Caco-2 (cell line): ENCODE measurements around the gene EMC10. TPM values are rescaled to one million over a fixed set of nuclear protein-coding genes. Genes with fewer than 3 reads are reported as not detected.

Experiments used
- BruUV-seq: library from RNA; stranded (reverse); fragments of 400-500 nt; replicated peaks from 2 replicates; lab custom pipeline; 2021; lab: Mats Ljungman, UMichigan
- CTCF ChIA-PET: fragments of 300-600 bp; sonication (Branson Sonifier 250); formaldehyde crosslinking; loops from one replicate; lab custom pipeline; 2022; ENCODE audit warnings: antibody characterized with exemption; lab: Charles Lee
- POLR2A ChIA-PET: fragments of 300-600 bp; sonication (Branson Sonifier 250); formaldehyde crosslinking; loops from one replicate; lab custom pipeline; 2022; ENCODE audit warnings: antibody characterized with exemption; lab: Charles Lee
- DNase-seq, 2 experiments: peaks; one replicate each; pipeline versions ENCODE4 v3.0.0 to v3.0.0-alpha.2; 2020 to 2022
- H3K27me3 ChIP-seq: replicated peaks from 2 replicates; pipeline ENCODE4 v1.6.0; 2011; ENCODE audit warnings: low read length; ENCODE audit not compliant: control insufficient read depth, insufficient read depth
- H3K36me3 ChIP-seq: 2 replicates; pipeline ENCODE4 v1.5.1; 2011; ENCODE audit warnings: low read length; ENCODE audit not compliant: control insufficient read depth, insufficient read depth
- H3K4me1 ChIP-seq: fragments of 250-450 bp; sonication (Bioruptor Pico); 2 replicates; pipeline ENCODE4 v1.5.1; 2020; ENCODE audit warnings: mild to moderate bottlenecking
- H3K4me3 ChIP-seq: 2 replicates; pipeline ENCODE4 v1.5.1; 2011; ENCODE audit warnings: low read depth, mild to moderate bottlenecking, control low read depth, low read length
- H3K9me3 ChIP-seq: fragments of 250-450 bp; sonication (Bioruptor Pico); 2 replicates; pipeline ENCODE4 v1.5.1; 2020; ENCODE audit warnings: mild to moderate bottlenecking, moderate library complexity
- H3K27ac Mint-ChIP-seq: one replicate; pipeline ENCODE4 v1.8.0; 2022; ENCODE audit warnings: mixed read lengths; ENCODE audit not compliant: unreplicated experiment
- H3K27me3 Mint-ChIP-seq: one replicate; pipeline ENCODE4 v1.8.0; 2022; ENCODE audit warnings: mixed read lengths; ENCODE audit not compliant: insufficient read depth, unreplicated experiment
- H3K36me3 Mint-ChIP-seq: one replicate; pipeline ENCODE4 v1.8.0; 2022; ENCODE audit warnings: mild to moderate bottlenecking, mixed read lengths; ENCODE audit not compliant: insufficient read depth, unreplicated experiment
- H3K4me1 Mint-ChIP-seq: one replicate; pipeline ENCODE4 v1.8.0; 2022; ENCODE audit warnings: low read depth, mixed read lengths; ENCODE audit not compliant: unreplicated experiment
- H3K4me3 Mint-ChIP-seq: one replicate; pipeline ENCODE4 v1.8.0; 2022; ENCODE audit warnings: mild to moderate bottlenecking, moderate library complexity, mixed read lengths; ENCODE audit not compliant: unreplicated experiment
- H3K9me3 Mint-ChIP-seq: one replicate; pipeline ENCODE4 v1.8.0; 2022; ENCODE audit warnings: mixed read lengths; ENCODE audit not compliant: unreplicated experiment
- CTCF ChIP-seq, 2 experiments: fragments of 200-600 bp in 1 of 2; IDR thresholded peaks; 1 replicate in 1 of 2; 2 replicates in 1 of 2; pipeline versions ENCODE4 v1.5.1 to v1.8.0; 2011 to 2022; ENCODE audit warnings: antibody characterized with exemption in 1 of 2, control low read depth in 1 of 2, inconsistent platforms in 1 of 2, low read depth in 1 of 2, low read length in 1 of 2, mild to moderate bottlenecking in 1 of 2, moderate library complexity in 1 of 2; ENCODE audit not compliant: insufficient read depth in 1 of 2, severe bottlenecking in 1 of 2, unreplicated experiment in 1 of 2
- intact Hi-C: fragments of 100-400 bp; cut with micrococcal nuclease; formaldehyde crosslinking; loops from one replicate; pipeline ENCODE4 v1.10.0; 2022; ENCODE audit not compliant: unreplicated experiment
- total RNA-seq: library from RNA; stranded (reverse); gene quantifications from 2 replicates; pipeline ENCODE4 v1.2.3, GENCODE V29; 2022

EMC10 gene
- total RNA-seq, 1 experiment from 2014 or later: 42.9 TPM

- intact Hi-C loops: no loop called here
- no peaks in the 10 kb centered on the region for H3K27me3 ChIP-seq
- TF ChIP-seq CTCF (IDR thresholded peaks at IDR 0.05; ENCODE audit: insufficient read depth in 1 of 2, low read depth in 1 of 2, low read length in 1 of 2, severe bottlenecking in 1 of 2, unreplicated experiment in 1 of 2): no peak
- POLR2A ChIA-PET: interaction anchor here (0.6 kb wide), 1 partner anchor 186 kb away, joined by 5 read pairs; the partner anchor contains the start of gene KCNC3
- no peaks in the 10 kb centered on the region for H3K27me3 Mint-ChIP-seq
- no peak for DNase-seq
- no peaks in the 10 kb centered on the region for H3K36me3 ChIP-seq
- no peaks in the 10 kb centered on the region for H3K9me3 ChIP-seq
- H3K36me3 Mint-ChIP-seq: peaks cover 12% of the 10 kb centered on the region
- no peaks in the 10 kb centered on the region for H3K9me3 Mint-ChIP-seq
- H3K4me3 Mint-ChIP-seq: peak overlapping the region; percentile 23
- BruUV-seq: no TSS peak
- CTCF ChIA-PET: no interaction called here
- H3K4me1 Mint-ChIP-seq: peaks cover 7% of the 10 kb centered on the region
- H3K4me3 ChIP-seq: no peak overlapping the region
- H3K27ac Mint-ChIP-seq: peak overlapping the region; percentile 55
- peaks cover 4% of the 10 kb centered on the region; the same call in 1 of the 2 replicates for H3K4me1 ChIP-seq
Observed at GRCh38 chr19:50514346-50515167, 38.2 kb downstream of the EMC10 start.

DNA sequence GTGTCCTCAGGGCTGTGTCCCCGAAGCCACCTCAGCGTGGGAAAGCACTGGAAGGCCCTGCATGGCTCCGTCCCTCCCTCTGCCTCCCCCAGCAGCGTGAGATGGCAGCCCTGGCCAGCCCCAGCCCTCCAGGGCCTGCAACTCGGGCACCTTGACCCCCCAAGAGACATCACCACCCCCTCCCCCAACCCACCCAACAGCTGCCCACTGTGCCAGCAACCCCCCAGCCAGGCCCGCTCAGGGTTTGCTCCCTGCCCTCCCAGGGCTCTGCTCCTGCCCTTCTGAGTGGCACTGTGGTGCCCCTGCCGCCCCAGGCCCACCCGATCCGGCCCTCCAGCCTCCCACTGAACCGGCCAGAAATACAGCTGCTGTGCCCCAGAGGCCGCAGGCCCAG is 38.9 kb downstream of the EMC10 start:
- CTCF ChIA-PET: no interaction called here

More for the DNA sequence above, 38.9 kb downstream of the EMC10 start:
- BruUV-seq: no TSS peak
- Mint-ChIP-seq H3K4me3 (no peak overlapping the region), H3K4me1 (peaks cover 7% of the 10 kb centered on the region), H3K36me3 (peaks cover 12% of the 10 kb centered on the region), H3K27me3 (no peaks in the 10 kb centered on the region), H3K27ac (no peak overlapping the region), H3K9me3 (no peaks in the 10 kb centered on the region)
- POLR2A ChIA-PET: interaction anchor here (0.6 kb wide), 1 partner anchor 186 kb away, joined by 5 read pairs; the partner anchor contains the start of gene KCNC3
- intact Hi-C loops: no loop called here
- Histone ChIP-seq H3K36me3 (no peaks in the 10 kb centered on the region), H3K9me3 (no peaks in the 10 kb centered on the region), H3K4me3 (no peak overlapping the region), H3K4me1 (peaks cover 2% of the 10 kb centered on the region; the same call in 1 of the 2 replicates), H3K27me3 (no peaks in the 10 kb centered on the region)
- TF ChIP-seq CTCF (IDR thresholded peaks at IDR 0.05; ENCODE audit: insufficient read depth in 1 of 2, low read depth in 1 of 2, low read length in 1 of 2, severe bottlenecking in 1 of 2, unreplicated experiment in 1 of 2): no peak
- no peak for DNase-seq
